Ascending aorta (tissue), 2 donors: Measurements from ENCODE around the gene CCL17. TPM values are rescaled to one million over a fixed set of nuclear protein-coding genes. Genes with fewer than 3 reads are reported as not detected.

Experiments used
- DNase-seq, 2 donors: peaks; one replicate each; pipeline ENCODE4 v3.0.0-alpha.2; 2019; ENCODE audit warnings: low spot score in 2 of 2
- H3K27ac ChIP-seq, 2 donors: fragments of 200-600 bp; sonication (generic); one replicate each; pipeline ENCODE4 v1.5.1; 2016 to 2017; ENCODE audit warnings: mild to moderate bottlenecking in 1 of 2
- H3K27me3 ChIP-seq: fragments of 200-600 bp; sonication (generic); one replicate; pipeline ENCODE4 v1.5.1; 2017
- H3K36me3 ChIP-seq, 2 donors: fragments of 200-600 bp; sonication (generic); one replicate each; pipeline ENCODE4 v1.5.1; 2016
- H3K4me1 ChIP-seq, 2 donors: fragments of 200-600 bp; sonication (generic); one replicate each; pipeline ENCODE4 v1.5.1; 2016 to 2017; ENCODE audit warnings: mild to moderate bottlenecking in 1 of 2
- H3K4me3 ChIP-seq, 2 donors: fragments of 200-600 bp; sonication (generic); one replicate each; pipeline ENCODE4 v1.5.1; 2016 to 2017; ENCODE audit warnings: mild to moderate bottlenecking in 1 of 2
- H3K9me3 ChIP-seq, 2 donors: fragments of 200-600 bp; sonication (generic); one replicate each; pipeline ENCODE4 v1.5.1; 2016
- CTCF ChIP-seq, 3 experiments: fragments of 200-600 bp in 2 of 3; fragments of 450-650 bp in 1 of 3; sonication (generic) in 2 of 3; IDR thresholded peaks; one replicate each; pipeline ENCODE4 v1.5.1; 2016 to 2019; ENCODE audit warnings: antibody characterized with exemption in 3 of 3, mild to moderate bottlenecking in 1 of 3, moderate library complexity in 1 of 3
- intact Hi-C: fragments of 100-400 bp; cut with DNase I; formaldehyde crosslinking; loops from one replicate; pipeline ENCODE4 v1.15.1; 2023
- total RNA-seq: library from RNA; depleted of rRNA; stranded (reverse); fragments of >200 nt; gene quantifications from one replicate; pipeline ENCODE4 v1.1.0, GENCODE V29; 2016

Gene CCL17
- total RNA-seq, 1 donor from 2014 or later, result not detected

GRCh38 chr16:57422026-57422944, 17.7 kb downstream of the CCL17 start:
- intact Hi-C loops, result loop anchor here (1.0 to 5.0 kb wide), 3 partner anchors 122 to 330 kb away; partner anchors contain the start of genes ARL2BP and CPNE2

GRCh38 chr16:57423152-57423551, 18.6 kb downstream of the CCL17 start:
- Histone ChIP-seq H3K36me3 (peaks cover 2 to 10% of the 10 kb centered on the region in 2 donors), H3K27ac (no peak overlapping the region), H3K4me1 (peaks cover 0 to 21% of the 10 kb centered on the region in 2 donors), H3K27me3 (no peaks in the 10 kb centered on the region), H3K9me3 (no peaks in the 10 kb centered on the region), H3K4me3 (no peak overlapping the region)
- intact Hi-C loops, result loop anchor here (2.0 to 5.0 kb wide), 2 partner anchors 178 to 331 kb away; partner anchors contain the start of genes ARL2BP and CPNE2
- no peak for DNase-seq
- no peak for TF ChIP-seq CTCF (IDR thresholded peaks at IDR 0.05)

More at GRCh38 chr16:57422026-57422944, 17.7 kb downstream of the CCL17 start:
- Histone ChIP-seq H3K27me3 (no peaks in the 10 kb centered on the region), H3K4me3 (no peak overlapping the region), H3K9me3 (no peaks in the 10 kb centered on the region), H3K36me3 (peaks cover 0 to 3% of the 10 kb centered on the region in 2 donors), H3K27ac (peak overlapping the region; percentile 28 to 58), H3K4me1 (peaks cover 0 to 24% of the 10 kb centered on the region in 2 donors)
- peak; percentile 71 to 87 (median 79) for TF ChIP-seq CTCF (IDR thresholded peaks at IDR 0.05)
- DNase-seq, result peak in 1 of 2 donors; percentile 83

- peaks cover 11 to 22% of the 10 kb centered on the region in 2 donors for H3K36me3 ChIP-seq
- intact Hi-C loops, result loop anchor here (5.0 kb wide), 1 partner anchor 332 kb away; the partner anchor contains the start of gene CPNE2
- H3K27ac ChIP-seq, result no peak overlapping the region
Observed at GRCh38 chr16:57424583-57424982, 20.0 kb downstream of the CCL17 start.

GRCh38 chr16:57426356-57426755, 21.8 kb downstream of the CCL17 start:
- TF ChIP-seq CTCF (IDR thresholded peaks at IDR 0.05), result no peak
- Histone ChIP-seq H3K36me3 (peaks cover 27 to 39% of the 10 kb centered on the region in 2 donors), H3K9me3 (no peaks in the 10 kb centered on the region), H3K27ac (no peak overlapping the region), H3K4me1 (peaks cover 0 to 8% of the 10 kb centered on the region in 2 donors), H3K27me3 (no peaks in the 10 kb centered on the region), H3K4me3 (no peak overlapping the region)
- intact Hi-C loops, result no loop called here
- DNase-seq, result no peak

More at GRCh38 chr16:57424583-57424982, 20.0 kb downstream of the CCL17 start:
- no peak overlapping the region for H3K4me3 ChIP-seq
- no peak for DNase-seq
- H3K4me1 ChIP-seq, result peaks cover 0 to 8% of the 10 kb centered on the region in 2 donors
- H3K27me3 ChIP-seq, result no peaks in the 10 kb centered on the region
- no peak for TF ChIP-seq CTCF (IDR thresholded peaks at IDR 0.05)
- H3K9me3 ChIP-seq, result no peaks in the 10 kb centered on the region

- peaks cover 36 to 47% of the 10 kb centered on the region in 2 donors for H3K36me3 ChIP-seq
- peaks cover 0 to 3% of the 10 kb centered on the region in 2 donors for H3K4me1 ChIP-seq
- H3K9me3 ChIP-seq, result no peaks in the 10 kb centered on the region
- TF ChIP-seq CTCF (IDR thresholded peaks at IDR 0.05), result no peak
- intact Hi-C loops, result no loop called here
- no peak for DNase-seq
- no peak overlapping the region for H3K4me3 ChIP-seq
- no peak overlapping the region for H3K27ac ChIP-seq
- no peaks in the 10 kb centered on the region for H3K27me3 ChIP-seq
Observed at GRCh38 chr16:57427307-57427706, 22.7 kb downstream of the CCL17 start.
